ENCODE results near the gene PTPRG. TPM values are rescaled to one million over a fixed set of nuclear protein-coding genes. Genes with fewer than 3 reads are reported as not detected.

Gene PTPRG
- total RNA-seq, 3 donors from 2014 or later (not counting 1 experiment from before 2014, with no cell fraction given): 1.0 to 2.9 (median 2.5) TPM

GRCh38 chr3:61761694-61762430 is 200.5 kb downstream of the PTPRG start:
- Histone ChIP-seq H3K4me3 (ENCODE audit: low read length) (no peak overlapping the region), H3K27ac (ENCODE audit: low read length) (no peak overlapping the region), H3K36me3 (ENCODE audit: control insufficient read depth, insufficient read depth, low read length) (no peaks in the 10 kb centered on the region), H3K4me1 (ENCODE audit: control insufficient read depth, insufficient read depth, low read length) (no peaks in the 10 kb centered on the region), H3K9me3 (ENCODE audit: control insufficient read depth, insufficient read depth, low read length) (no peaks in the 10 kb centered on the region), H3K27me3 (ENCODE audit: control insufficient read depth, insufficient read depth, low read length) (no peaks in the 10 kb centered on the region)
- H3K36me3 Mint-ChIP-seq: no peaks in the 10 kb centered on the region
- no peak for ATAC-seq
- DNase-seq: no peak
- H3K9me3 Mint-ChIP-seq: peaks cover 0 to 6% of the 10 kb centered on the region in 2 donors
- no peak overlapping the region for H3K4me3 Mint-ChIP-seq
- intact Hi-C loops (cut with micrococcal nuclease): no loop called here
- TF ChIP-seq CTCF (IDR thresholded peaks at IDR 0.05): no peak
- no peaks in the 10 kb centered on the region for H3K4me1 Mint-ChIP-seq
- 85% methylated on average over 8 of the region's 8 CpGs for WGBS (ENCODE audit: insufficient coverage)
- H3K27ac Mint-ChIP-seq: no peak overlapping the region
- H3K27me3 Mint-ChIP-seq (ENCODE audit: low read depth in 2 of 2): no peaks in the 10 kb centered on the region

- no peak overlapping the region for H3K4me3 Mint-ChIP-seq
- no peak for TF ChIP-seq CTCF (IDR thresholded peaks at IDR 0.05)
- H3K27me3 Mint-ChIP-seq (ENCODE audit: low read depth in 2 of 2): no peaks in the 10 kb centered on the region
- 86% methylated on average over 5 of the region's 5 CpGs for WGBS (ENCODE audit: insufficient coverage)
- H3K27me3 ChIP-seq (ENCODE audit: control insufficient read depth, insufficient read depth, low read length): no peaks in the 10 kb centered on the region
- H3K27ac ChIP-seq (ENCODE audit: low read length): no peak overlapping the region
- no peaks in the 10 kb centered on the region for H3K4me1 ChIP-seq (ENCODE audit: control insufficient read depth, insufficient read depth, low read length)
- H3K4me1 Mint-ChIP-seq: no peaks in the 10 kb centered on the region
- no peaks in the 10 kb centered on the region for H3K36me3 Mint-ChIP-seq
- no peak overlapping the region for H3K4me3 ChIP-seq (ENCODE audit: low read length)
- no peak for ATAC-seq
- DNase-seq: no peak
- peaks cover 0 to 6% of the 10 kb centered on the region in 2 donors for H3K9me3 Mint-ChIP-seq
- H3K36me3 ChIP-seq (ENCODE audit: control insufficient read depth, insufficient read depth, low read length): no peaks in the 10 kb centered on the region
- no peak overlapping the region for H3K27ac Mint-ChIP-seq
- H3K9me3 ChIP-seq (ENCODE audit: control insufficient read depth, insufficient read depth, low read length): no peaks in the 10 kb centered on the region
- intact Hi-C loops (cut with micrococcal nuclease): no loop called here
Measured at GRCh38 chr3:61765157-61765876, 203.9 kb downstream of the PTPRG start.

- H3K27ac ChIP-seq (ENCODE audit: low read length): no peak overlapping the region
- Mint-ChIP-seq H3K9me3 (peaks cover 4% of the 10 kb centered on the region in 2 donors), H3K36me3 (no peaks in the 10 kb centered on the region), H3K27ac (no peak overlapping the region), H3K4me3 (no peak overlapping the region), H3K4me1 (no peaks in the 10 kb centered on the region), H3K27me3 (ENCODE audit: low read depth in 2 of 2) (no peaks in the 10 kb centered on the region)
- WGBS (ENCODE audit: insufficient coverage): 79% methylated on average over 4 of the region's 4 CpGs
- TF ChIP-seq CTCF (IDR thresholded peaks at IDR 0.05): no peak
- no peaks in the 10 kb centered on the region for H3K27me3 ChIP-seq (ENCODE audit: control insufficient read depth, insufficient read depth, low read length)
- no peaks in the 10 kb centered on the region for H3K36me3 ChIP-seq (ENCODE audit: control insufficient read depth, insufficient read depth, low read length)
- intact Hi-C loops (cut with micrococcal nuclease): no loop called here
- H3K4me3 ChIP-seq (ENCODE audit: low read length): no peak overlapping the region
- DNase-seq (no peak), ATAC-seq (no peak)
- no peaks in the 10 kb centered on the region for H3K4me1 ChIP-seq (ENCODE audit: control insufficient read depth, insufficient read depth, low read length)
- H3K9me3 ChIP-seq (ENCODE audit: control insufficient read depth, insufficient read depth, low read length): no peaks in the 10 kb centered on the region
Measured at GRCh38 chr3:61768284-61769037, 207.1 kb downstream of the PTPRG start.

All from natural killer cell (primary cell).